NCI-H1694 (cell line): ENCODE results near the gene CORO2B.

ENCODE experiments used
- DNase-seq: peaks from one replicate; lab custom pipeline; 2025; lab: John Stamatoyannopoulos, UW

The CORO2B gene

DNA sequence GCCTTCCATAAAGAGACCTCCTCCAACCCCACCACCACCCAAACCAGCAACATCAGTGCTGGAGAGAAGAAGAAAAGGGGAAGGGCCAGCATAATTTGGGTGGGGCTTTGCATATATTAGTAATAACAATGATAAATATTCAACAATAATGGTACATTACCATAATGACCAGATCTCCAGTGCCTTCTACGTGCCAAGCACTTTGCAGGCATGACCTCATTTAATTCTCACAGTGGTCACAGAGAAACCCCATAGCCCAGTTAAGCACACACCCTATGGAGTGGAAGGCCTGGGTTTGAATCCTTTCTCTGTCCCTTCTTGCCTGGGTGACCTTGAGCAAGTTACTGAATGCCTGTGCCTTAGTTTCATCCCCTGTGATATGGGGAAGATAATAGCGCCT, 49.2 kb downstream of the CORO2B start:
- DNase-seq: no peak

DNA sequence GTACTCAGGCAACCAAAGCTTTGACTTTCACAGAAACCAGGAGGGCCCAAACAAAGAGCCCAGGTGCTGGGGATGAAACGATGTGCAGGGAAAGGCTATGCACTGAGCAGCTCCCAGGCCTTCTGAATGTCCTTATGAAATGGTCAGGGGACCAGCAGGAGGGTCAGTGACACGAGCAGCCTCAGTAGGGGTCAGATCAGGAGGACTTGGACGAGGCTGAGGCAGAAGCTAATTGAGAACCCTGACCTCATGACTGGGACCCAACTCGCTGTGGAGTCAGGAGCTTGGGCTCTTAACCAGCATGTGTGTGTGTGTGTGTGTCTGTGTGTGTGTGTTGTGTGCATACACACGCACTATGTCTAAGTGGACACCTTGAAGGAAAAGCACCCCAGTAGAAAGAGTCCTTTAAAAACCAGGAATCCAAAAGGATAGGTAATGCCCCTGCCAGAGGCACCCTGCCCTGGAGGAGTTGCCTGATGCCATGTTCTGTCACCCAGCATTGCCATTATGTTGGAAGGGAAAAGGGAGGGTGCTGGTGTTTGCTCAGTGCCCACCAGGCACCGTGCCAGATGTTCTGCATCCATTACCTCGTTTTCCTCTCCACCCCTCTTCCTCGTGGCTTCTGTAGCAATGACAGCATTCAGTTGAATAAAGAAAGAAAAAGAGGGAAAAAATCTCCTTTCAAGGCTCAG, 50.9 kb downstream of the CORO2B start:
- DNase-seq: no peak

DNA sequence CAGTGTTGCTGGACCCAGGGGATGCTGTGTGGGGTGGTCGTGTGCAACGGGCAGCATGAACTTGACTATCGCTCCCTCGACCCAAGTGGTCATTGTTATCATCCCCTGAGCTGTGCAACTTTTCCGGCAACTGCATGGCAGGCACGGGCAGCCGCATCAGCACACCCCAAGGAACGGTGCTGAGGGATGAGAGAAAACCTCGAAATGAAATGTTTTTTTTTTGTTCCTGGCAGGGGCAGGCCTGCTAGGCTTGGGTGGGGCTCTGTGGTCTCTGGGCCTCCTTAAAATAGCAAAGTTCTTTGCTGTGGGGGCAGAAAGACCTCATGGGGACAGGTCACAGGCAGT, 51.4 kb downstream of the CORO2B start:
- DNase-seq: no peak

DNA sequence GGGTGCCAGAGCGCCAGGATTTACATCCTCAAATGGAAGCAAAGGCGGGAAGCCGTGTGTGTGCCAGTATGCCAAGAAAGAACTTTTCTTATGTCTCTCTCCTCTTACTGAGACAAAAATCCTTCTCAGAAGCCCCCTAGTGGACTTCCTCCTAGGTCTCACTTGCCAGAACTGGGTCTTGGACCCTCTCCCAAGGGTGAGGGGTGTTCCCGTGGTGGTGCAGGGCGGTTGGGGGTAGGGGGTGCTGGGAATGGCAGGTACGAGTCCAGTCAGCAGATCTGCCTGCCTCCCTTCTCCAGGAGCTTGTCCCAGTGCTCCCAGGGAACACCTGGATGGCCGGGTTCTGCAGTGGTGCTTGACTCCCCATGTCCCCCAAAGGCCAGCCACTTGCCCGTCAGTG, 52.0 kb downstream of the CORO2B start:
- no peak for DNase-seq

DNA sequence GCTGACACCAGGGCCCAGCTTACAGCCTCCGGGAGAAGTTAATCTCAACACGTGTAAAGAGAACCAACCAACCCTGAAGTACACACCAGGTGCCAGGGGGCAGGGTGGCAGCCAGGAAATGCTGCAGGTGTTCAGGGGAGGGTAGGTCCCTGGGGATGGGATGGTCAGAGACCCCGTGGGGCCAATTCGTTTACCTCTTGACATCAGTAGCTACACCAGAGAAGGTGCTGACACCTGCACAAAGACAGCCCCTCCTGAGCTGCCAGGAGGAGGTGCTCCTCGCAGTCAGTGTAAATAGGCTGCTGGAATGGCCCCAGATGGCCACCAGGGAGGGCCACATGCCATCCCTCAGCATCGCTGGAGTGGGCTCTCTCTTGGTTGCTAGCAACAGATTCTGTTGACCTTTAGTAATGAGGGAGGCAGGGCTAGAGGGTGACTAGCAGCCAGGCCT, 52.8 kb downstream of the CORO2B start:
- no peak for DNase-seq

DNA sequence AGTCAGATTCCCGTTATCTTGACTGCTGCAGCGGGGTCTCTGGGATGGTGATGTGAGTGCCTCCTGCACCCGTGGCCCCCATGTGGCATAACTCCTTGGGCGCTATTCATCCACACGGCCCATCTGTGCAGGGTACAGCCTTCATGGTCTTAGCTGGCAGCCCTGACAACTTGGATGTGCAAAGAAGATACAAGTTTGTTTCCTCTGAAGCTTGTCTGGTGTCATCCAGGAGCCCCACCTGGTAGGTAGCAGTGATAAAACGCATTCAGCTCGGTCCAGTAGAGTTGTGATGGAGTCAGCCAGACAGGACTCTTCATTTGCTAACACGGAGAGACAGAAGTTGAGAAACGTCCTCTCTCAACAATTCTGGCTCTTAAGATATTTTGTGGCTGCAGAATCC, 53.3 kb downstream of the CORO2B start:
- DNase-seq: no peak

DNA sequence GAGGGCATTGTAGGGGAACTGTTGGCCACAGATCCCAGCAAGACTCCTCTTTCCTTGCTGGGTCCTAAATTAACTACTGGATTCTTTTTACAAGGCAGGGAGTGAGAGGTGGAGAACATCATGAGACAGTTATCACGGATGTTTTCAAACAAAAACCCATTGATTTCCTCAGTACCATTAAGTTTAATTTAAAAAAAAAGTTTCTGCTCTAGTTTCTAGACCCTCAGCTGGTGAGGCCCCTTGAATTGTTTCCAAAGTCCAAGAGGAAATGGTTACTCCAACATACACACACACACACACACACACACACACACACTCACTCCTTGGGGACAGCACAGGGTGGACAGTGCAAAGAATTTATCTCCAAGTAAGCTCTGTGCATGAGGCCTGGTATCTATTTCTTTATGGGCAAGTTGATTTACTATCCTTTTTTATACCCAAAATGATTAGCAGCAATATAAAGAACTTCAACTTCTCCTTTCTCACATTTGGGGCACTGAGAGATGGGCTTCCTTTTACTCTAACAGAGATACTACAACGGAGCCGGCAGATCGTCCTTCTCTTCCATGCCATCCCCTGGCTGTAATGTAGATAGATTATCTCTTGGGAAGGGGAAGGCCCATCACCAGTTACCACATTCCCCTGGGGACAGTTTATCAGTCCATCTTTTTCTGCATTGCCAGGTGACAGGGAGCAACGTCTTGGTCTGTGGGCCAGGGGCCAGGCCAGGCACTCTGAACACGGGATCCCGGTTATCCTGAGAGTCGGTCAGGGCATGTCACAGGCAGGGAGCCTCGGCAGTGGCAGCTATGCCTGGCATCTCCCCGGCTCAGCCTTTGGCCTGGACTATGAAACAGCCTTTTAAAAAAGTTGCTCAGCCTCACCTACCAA, 54.7 kb downstream of the CORO2B start:
- DNase-seq: no peak

DNA sequence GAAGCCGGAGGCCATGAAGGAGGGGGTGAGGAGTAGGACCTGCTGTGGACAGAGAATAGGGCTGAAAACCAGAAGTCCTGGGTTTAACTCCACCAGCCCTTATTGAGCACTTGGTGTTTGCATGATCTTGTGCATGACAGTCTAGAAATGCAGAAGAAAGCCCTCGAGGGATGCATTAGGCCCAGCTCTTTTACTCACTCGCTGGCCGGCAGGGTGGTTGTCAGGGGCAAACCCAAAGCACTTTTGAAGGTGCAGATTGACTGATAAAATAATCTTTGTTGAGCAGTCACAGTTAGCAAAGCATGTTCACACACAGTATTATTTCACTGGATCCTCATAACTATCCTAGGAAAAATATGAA, 55.3 kb downstream of the CORO2B start:
- DNase-seq: no peak

DNA sequence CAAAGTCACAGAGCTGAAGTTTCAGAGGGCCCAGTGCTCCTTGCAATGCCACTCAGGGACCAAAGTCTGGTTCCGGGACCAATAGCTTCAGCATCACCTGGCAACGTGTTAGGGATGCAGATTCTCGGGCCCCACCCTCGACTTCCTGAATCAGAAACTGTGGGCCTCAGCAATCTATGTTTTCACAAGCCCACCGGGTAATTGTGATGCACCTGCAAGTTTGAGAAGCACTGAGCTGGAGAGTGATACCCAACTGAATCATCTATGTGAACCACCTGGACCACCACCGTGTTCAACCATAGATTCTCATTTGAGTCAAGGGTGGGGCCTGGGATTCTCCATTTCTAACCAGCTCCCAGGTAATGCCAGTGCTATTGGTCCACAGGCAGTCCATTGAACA, 55.7 kb downstream of the CORO2B start:
- no peak for DNase-seq

DNA sequence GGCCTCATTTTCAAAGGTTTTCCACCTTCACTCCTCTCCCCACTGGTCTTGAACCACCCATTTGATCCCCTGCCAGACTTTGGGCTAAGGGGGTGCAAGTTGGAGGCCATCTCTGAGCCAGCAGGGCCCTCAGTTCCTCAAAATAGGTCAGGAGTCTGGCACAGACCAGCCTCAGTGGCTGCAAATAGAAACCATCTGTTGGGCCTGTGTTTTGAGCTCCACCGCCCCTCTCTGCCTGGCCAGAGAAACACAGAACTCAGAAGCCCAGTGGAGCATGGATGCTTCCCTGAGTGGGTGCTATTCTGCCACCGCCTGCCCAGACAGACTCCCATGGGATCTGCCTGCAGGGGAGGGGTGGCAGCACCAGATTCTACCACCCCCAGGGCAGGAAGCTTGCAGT, 56.3 kb downstream of the CORO2B start:
- no peak for DNase-seq

DNA sequence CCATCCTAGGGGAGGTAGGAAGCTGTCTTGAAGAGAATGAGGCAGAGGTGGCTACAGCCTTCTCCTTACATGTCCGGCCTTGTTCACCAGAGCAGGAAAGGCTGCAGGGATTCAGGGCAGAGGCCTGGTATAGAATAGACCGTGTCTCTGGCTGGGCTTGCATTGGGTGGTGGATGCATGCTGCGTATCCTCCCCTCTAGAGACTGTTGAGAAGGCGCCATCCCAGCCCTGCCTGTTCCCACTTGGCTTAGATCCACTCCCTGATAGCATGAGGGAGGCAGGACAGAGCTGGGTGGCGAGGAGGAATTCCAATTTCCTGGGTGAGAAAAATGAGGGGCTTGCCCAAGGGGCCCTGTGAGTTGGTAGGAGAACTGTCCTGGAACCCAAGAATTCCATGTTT, 57.5 kb downstream of the CORO2B start:
- DNase-seq: no peak

DNA sequence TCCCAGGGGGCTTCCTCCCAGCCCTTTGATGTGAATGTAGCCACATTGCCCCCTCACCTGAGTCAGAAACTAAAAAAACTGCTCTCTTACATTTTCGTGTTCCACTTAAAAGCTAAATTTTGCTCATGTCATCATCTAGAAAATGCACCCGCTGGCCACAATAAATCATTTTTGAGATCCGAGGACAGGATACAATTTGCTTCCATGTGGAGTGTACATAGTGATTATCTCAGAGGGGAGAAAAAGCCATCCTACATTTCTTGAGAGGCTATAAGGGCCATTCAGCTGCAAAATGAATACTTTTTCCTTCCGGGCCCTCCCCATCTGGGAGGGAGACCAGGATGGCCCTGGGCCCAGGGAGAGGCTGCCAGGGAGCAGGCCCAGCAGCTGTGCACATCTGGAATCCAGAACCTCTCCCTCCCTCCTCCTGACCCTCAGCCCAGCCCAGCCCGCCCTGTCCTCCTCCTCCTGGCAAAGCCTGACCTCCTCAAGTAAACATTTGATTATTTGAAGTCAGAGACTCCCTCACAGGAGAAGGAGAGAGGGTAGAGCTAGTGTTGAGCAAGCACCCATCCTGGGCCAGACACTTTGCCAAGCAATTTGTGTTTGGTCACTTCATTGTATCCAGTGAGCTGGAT, 59.1 kb downstream of the CORO2B start:
- no peak for DNase-seq

DNA sequence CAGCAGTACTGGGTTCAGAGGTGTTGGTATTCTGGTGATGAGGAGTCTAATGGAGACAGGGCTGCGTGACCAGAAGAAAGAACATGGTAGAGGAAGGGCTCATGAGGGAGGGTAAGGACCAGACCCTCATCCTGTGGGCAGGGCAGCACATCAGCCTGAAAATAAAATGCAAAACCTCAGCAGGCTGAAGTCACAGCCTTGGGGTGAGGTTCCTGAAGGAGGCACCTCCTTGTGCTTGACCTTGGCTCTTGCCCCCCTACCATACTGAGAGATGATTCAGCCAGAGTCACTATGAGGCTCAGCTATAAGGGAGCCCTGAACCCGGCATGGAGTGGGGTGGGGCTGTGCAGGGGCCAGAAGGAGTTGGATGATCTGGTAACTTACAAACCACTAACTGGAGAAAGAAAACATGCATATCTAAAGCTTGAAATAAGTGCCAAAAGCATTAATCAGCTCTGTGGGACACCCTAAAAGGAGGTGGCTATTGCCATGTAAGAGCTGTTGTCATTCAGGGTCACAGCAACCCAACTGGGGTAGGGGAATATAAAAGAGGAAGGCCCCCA, 60.2 kb downstream of the CORO2B start:
- DNase-seq: no peak

DNA sequence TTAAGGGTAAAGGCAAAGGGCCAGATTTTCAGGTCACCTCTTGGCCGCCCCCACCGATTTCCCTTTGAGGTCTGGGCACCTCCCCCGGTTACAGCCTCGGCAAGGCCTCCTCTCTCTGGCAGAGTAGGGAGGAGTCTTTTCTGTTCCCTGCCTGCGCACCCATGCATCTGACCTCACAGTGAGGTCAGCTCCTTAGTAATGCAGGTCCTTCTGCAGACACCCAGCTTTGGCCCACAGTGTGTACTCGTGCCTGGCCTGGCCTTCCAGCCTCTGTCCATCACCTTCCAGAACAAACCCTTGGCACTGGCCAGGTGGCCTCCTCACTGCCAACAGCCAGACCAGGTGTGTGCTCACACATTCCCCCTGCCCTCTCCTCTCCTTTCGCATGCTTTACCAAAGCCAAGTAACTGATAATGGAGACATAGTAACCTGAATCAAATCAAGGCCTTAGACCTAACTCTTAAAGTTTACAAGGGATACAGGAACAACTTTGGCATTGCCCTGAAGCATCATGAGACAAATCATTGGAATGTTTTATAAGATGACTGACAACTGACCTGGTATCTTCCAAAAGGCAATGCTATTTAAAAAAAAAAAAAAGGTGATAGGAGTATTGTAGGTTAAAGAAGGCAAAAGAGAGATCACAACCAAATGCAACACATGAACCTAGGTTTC, 61.3 kb downstream of the CORO2B start:
- no peak for DNase-seq

DNA sequence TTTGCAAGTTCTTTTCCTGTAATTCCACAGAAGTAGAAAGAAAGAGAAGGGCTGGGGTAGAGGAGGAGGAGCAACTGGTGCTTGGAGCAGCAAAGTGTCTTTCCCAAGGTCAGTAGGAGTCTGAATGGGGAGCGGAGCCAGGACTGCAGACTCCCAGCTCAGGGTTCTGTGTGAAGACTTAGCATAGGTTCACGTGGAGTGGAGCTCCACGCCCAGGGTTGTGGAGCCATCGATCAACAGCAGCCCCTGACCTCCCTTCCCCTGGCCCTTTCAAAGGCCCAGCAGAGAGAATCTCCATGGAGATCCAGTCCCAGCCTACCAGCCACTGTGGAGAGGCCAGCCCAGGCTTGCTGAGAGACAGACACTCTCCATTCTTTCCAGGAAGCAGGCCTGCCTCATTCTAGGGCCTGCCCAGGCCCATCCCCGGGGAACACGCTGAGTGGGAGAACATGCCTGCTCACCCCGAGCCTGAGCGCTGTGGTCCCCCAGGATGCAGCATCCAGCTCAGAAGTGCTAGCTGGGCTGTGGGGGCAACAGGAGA, 62.1 kb downstream of the CORO2B start:
- DNase-seq: no peak

DNA sequence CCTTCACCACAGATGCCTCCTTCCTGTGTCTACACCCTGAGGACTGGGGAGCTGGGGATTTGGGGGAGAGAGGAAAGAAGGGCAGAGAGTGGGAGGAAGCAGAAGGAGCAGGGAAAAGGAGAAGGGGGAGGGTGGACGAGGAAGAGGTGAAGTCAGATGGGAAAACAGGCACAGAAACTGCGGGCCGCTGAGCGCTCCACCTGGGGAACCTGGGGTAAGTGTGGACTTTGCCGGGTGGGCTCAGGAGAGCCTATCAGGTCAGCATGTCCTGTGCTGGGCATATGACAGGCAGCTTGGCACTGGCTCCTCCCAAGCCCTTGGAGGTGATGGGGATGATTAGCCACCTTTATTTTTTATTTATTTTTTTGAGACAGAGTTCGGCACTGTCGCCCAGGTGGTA, 62.6 kb downstream of the CORO2B start:
- no peak for DNase-seq

DNA sequence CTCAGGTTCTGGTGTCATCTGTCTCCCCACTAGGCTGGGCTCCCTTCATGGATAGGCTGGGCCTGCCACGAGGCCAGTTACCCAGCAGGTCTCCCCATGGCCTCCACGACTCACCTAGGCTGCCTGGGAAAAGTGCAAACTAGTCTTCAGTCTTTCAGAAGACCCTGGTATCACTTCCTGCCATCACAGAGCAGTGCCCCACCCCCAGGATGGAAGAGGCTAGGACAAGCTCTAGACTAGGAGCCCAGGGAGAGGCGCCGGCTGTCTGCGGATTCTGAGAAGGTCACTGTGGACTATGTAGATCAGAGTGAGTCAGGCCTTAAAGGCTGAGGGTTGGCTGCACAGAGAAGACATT, 63.7 kb downstream of the CORO2B start:
- no peak for DNase-seq

DNA sequence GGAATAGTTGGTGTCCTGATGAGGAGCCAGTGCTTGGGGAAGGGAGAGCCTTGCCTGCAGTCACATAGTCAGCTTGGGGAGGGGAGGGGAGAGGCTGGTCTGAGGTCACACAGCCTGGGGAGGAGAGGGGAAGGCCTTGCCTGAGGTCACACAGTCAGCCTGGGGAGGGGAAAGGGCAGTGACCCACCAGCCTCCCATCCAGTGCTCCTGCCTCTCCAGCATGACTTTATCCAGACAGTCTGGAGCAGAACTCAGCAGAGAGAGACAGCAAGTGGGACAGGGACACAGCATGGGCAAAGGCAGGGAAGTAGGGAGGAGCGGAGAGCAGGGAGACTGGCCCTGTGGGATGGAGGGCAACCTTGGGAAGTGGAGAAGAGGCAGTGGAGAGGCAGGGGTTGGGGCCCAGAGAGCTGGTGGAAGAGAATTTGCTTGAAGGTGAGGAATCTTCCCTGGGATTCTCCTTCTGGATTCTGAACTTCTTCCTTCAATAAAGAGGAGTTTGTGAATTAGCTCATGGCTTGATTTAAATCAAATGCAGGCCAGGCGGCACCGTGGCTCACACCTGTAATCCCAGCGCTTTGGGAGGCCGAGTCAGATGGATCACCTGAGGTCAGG, 64.5 kb downstream of the CORO2B start:
- no peak for DNase-seq

DNA sequence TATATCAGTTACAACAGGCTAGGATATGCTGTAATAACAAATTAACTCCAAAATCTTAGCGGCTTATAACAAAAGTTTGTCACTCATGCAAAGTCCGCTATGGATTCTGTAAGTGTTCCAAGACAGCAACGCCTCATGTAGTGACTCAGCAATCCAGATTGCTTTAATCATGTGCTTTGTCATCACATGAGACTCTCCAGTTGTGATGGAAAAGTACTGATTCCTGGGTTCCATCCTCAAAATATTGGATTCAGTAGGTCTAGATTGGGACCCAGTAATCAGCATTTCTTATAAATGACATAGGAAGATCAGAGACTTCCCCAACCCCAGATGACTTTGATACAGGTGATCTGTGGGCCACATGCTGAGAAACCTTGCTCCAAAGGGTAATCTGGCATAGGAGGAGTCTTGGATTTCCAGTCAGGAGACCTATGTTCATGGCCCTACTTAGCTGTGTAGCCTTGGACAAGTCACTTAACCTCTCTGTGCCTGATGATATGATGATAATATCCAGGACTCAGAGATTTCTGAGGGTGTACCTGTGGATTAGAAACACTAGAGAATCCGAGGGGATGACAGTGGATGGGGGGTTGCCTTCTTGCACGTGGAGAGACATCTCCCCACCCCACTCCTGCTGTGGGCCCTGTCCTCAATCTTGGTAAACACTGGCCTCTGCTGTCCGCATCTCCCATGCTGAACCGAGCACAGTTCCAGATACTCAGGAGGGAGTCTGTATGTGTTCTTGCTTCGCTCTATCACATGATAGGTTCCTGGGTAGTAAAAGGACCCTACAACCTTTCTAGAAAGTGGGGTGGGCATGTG, 65.5 kb downstream of the CORO2B start:
- no peak for DNase-seq

DNA sequence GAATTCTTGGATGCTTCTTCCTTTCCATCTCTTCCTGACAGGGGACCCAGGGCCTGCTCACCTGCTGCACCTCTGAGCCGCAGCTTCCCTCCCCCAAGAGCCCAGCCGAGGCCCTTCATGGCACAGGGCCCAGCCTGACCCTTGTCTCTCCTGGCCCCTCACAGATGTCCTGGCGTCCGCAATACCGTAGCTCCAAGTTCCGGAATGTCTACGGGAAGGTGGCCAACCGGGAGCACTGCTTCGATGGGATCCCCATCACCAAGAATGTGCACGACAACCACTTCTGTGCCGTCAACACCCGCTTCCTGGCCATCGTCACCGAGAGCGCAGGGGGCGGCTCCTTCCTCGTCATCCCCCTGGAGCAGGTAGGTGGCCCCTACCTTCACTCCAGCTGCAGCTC, 66.2 kb downstream of the CORO2B start:
- DNase-seq: no peak

DNA sequence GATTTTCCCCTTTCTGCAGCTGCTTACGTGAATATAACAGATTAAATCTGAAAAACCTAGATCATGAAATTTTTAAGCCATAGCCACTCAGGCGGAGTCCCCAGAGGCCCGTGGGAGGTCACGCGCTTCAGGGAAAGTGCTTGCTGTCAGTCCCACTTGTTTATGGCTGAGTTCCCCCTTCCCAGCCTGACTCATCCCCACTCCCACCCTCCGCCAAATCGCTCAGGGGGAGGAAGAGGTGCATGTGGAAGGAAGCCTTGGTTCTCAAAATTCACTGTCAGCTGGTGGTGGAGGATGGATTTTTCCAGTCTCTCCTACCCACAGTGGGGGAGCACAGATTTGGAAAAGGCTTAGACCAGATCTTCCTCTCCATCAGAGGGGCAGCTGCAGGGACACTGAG, 67.4 kb downstream of the CORO2B start:
- no peak for DNase-seq
